ENCODE results near the gene RCOR3.
A peak's percentile ranks its signal among the peaks of the same experiment; 100 is the strongest.
"Not testable (repeated sequence)": the region's sequence is repeated elsewhere in the genome, so short reads cannot be mapped to it uniquely, and the experiment has no call there.

The RCOR3 gene

GRCh38 chr1:211260141-211261107 lies 1.3 kb downstream of the RCOR3 start:
- Histone ChIP-seq H3K4me3 (ENCODE audit: low read depth, low read length) (peak overlapping the region; percentile 82), H3K27me3 (ENCODE audit: control insufficient read depth, insufficient read depth, low read length) (no peaks in the 10 kb centered on the region), H3K9me3 (ENCODE audit: control insufficient read depth, insufficient read depth, low read depth, low read length) (no peaks in the 10 kb centered on the region), H3K9ac (ENCODE audit: low read length) (peak overlapping the region; percentile 71), H3K36me3 (ENCODE audit: control insufficient read depth, insufficient read depth, low read length) (peaks cover 6% of the 10 kb centered on the region; the same call in 1 of the 2 replicates), H3K4me1 (ENCODE audit: control insufficient read depth, insufficient read depth, low read length) (peaks cover 17% of the 10 kb centered on the region), H3K27ac (ENCODE audit: low read depth, low read length) (no peak overlapping the region; the same call in 1 of the 2 replicates)

GRCh38 chr1:211261229-211261628 lies 2.1 kb downstream of the RCOR3 start:
- Histone ChIP-seq H3K4me3 (ENCODE audit: low read depth, low read length) (peak overlapping the region; percentile 82), H3K27ac (ENCODE audit: low read depth, low read length) (no peak overlapping the region), H3K36me3 (ENCODE audit: control insufficient read depth, insufficient read depth, low read length) (peaks cover 6% of the 10 kb centered on the region; the same call in 1 of the 2 replicates), H3K4me1 (ENCODE audit: control insufficient read depth, insufficient read depth, low read length) (peaks cover 16% of the 10 kb centered on the region), H3K9ac (ENCODE audit: low read length) (peak overlapping the region; percentile 71), H3K27me3 (ENCODE audit: control insufficient read depth, insufficient read depth, low read length) (no peaks in the 10 kb centered on the region), H3K9me3 (ENCODE audit: control insufficient read depth, insufficient read depth, low read depth, low read length) (no peaks in the 10 kb centered on the region)

- not testable (repeated sequence) for H3K27me3 ChIP-seq (ENCODE audit: control insufficient read depth, insufficient read depth, low read length); H3K9me3 ChIP-seq (ENCODE audit: control insufficient read depth, insufficient read depth, low read depth, low read length); H3K4me3 ChIP-seq (ENCODE audit: low read depth, low read length); H3K27ac ChIP-seq (ENCODE audit: low read depth, low read length); H3K4me1 ChIP-seq (ENCODE audit: control insufficient read depth, insufficient read depth, low read length); H3K9ac ChIP-seq (ENCODE audit: low read length)
- peaks cover 21% of the 10 kb centered on the region for H3K36me3 ChIP-seq (ENCODE audit: control insufficient read depth, insufficient read depth, low read length)
These were observed 3.9 kb downstream of the RCOR3 start for GRCh38 chr1:211263022-211263421.

GRCh38 chr1:211267204-211267857 lies 8.2 kb downstream of the RCOR3 start:
- Histone ChIP-seq H3K9ac (ENCODE audit: low read length) (no peak overlapping the region), H3K27ac (ENCODE audit: low read depth, low read length) (no peak overlapping the region), H3K9me3 (ENCODE audit: control insufficient read depth, insufficient read depth, low read depth, low read length) (no peaks in the 10 kb centered on the region), H3K36me3 (ENCODE audit: control insufficient read depth, insufficient read depth, low read length) (peaks cover 44% of the 10 kb centered on the region), H3K27me3 (ENCODE audit: control insufficient read depth, insufficient read depth, low read length) (no peaks in the 10 kb centered on the region), H3K4me3 (ENCODE audit: low read depth, low read length) (no peak overlapping the region), H3K4me1 (ENCODE audit: control insufficient read depth, insufficient read depth, low read length) (no peaks in the 10 kb centered on the region)

- Histone ChIP-seq H3K27ac (ENCODE audit: low read depth, low read length) (no peak overlapping the region), H3K9ac (ENCODE audit: low read length) (no peak overlapping the region), H3K27me3 (ENCODE audit: control insufficient read depth, insufficient read depth, low read length) (no peaks in the 10 kb centered on the region), H3K36me3 (ENCODE audit: control insufficient read depth, insufficient read depth, low read length) (peaks cover 70% of the 10 kb centered on the region), H3K4me3 (ENCODE audit: low read depth, low read length) (no peak overlapping the region), H3K9me3 (ENCODE audit: control insufficient read depth, insufficient read depth, low read depth, low read length) (no peaks in the 10 kb centered on the region), H3K4me1 (ENCODE audit: control insufficient read depth, insufficient read depth, low read length) (peaks cover 9% of the 10 kb centered on the region; the same call in 1 of the 2 replicates)
These were observed 20.2 kb downstream of the RCOR3 start for GRCh38 chr1:211279340-211279739.

- Histone ChIP-seq H3K27ac (ENCODE audit: low read depth, low read length) (peak overlapping the region; percentile 28; the same call in 1 of the 2 replicates), H3K27me3 (ENCODE audit: control insufficient read depth, insufficient read depth, low read length) (no peaks in the 10 kb centered on the region), H3K4me1 (ENCODE audit: control insufficient read depth, insufficient read depth, low read length) (peaks cover 9% of the 10 kb centered on the region; the same call in 1 of the 2 replicates), H3K36me3 (ENCODE audit: control insufficient read depth, insufficient read depth, low read length) (peaks cover 74% of the 10 kb centered on the region), H3K9me3 (ENCODE audit: control insufficient read depth, insufficient read depth, low read depth, low read length) (no peaks in the 10 kb centered on the region), H3K4me3 (ENCODE audit: low read depth, low read length) (no peak overlapping the region), H3K9ac (ENCODE audit: low read length) (no peak overlapping the region)
These were observed 21.7 kb downstream of the RCOR3 start for GRCh38 chr1:211280910-211281309.

- no peak overlapping the region for H3K4me3 ChIP-seq (ENCODE audit: low read depth, low read length)
- H3K27me3 ChIP-seq (ENCODE audit: control insufficient read depth, insufficient read depth, low read length): no peaks in the 10 kb centered on the region
- peaks cover 69% of the 10 kb centered on the region for H3K36me3 ChIP-seq (ENCODE audit: control insufficient read depth, insufficient read depth, low read length)
- H3K9me3 ChIP-seq (ENCODE audit: control insufficient read depth, insufficient read depth, low read depth, low read length): no peaks in the 10 kb centered on the region
- H3K4me1 ChIP-seq (ENCODE audit: control insufficient read depth, insufficient read depth, low read length): peaks cover 9% of the 10 kb centered on the region; the same call in 1 of the 2 replicates
- peak overlapping the region; percentile 28; the same call in 1 of the 2 replicates for H3K27ac ChIP-seq (ENCODE audit: low read depth, low read length)
- H3K9ac ChIP-seq (ENCODE audit: low read length): peak overlapping the region; percentile 18
These were observed 22.3 kb downstream of the RCOR3 start for GRCh38 chr1:211281320-211282022.

- H3K4me1 ChIP-seq (ENCODE audit: control insufficient read depth, insufficient read depth, low read length): peaks cover 9% of the 10 kb centered on the region; the same call in 1 of the 2 replicates
These were observed 22.8 kb downstream of the RCOR3 start for GRCh38 chr1:211282023-211282373.

GRCh38 chr1:211285196-211285595 lies 26.0 kb downstream of the RCOR3 start:
- H3K27ac ChIP-seq (ENCODE audit: low read depth, low read length): no peak overlapping the region
- no peak overlapping the region for H3K9ac ChIP-seq (ENCODE audit: low read length)
- peaks cover 69% of the 10 kb centered on the region for H3K36me3 ChIP-seq (ENCODE audit: control insufficient read depth, insufficient read depth, low read length)

More at GRCh38 chr1:211282023-211282373, 22.8 kb downstream of the RCOR3 start:
- H3K9me3 ChIP-seq (ENCODE audit: control insufficient read depth, insufficient read depth, low read depth, low read length): no peaks in the 10 kb centered on the region
- H3K36me3 ChIP-seq (ENCODE audit: control insufficient read depth, insufficient read depth, low read length): peaks cover 73% of the 10 kb centered on the region
- no peak overlapping the region for H3K27ac ChIP-seq (ENCODE audit: low read depth, low read length)
- no peaks in the 10 kb centered on the region for H3K27me3 ChIP-seq (ENCODE audit: control insufficient read depth, insufficient read depth, low read length)
- H3K4me3 ChIP-seq (ENCODE audit: low read depth, low read length): no peak overlapping the region
- H3K9ac ChIP-seq (ENCODE audit: low read length): no peak overlapping the region

GRCh38 chr1:211287218-211287617 lies 28.1 kb downstream of the RCOR3 start:
- H3K4me3 ChIP-seq (ENCODE audit: low read depth, low read length): no peak overlapping the region
- peaks cover 72% of the 10 kb centered on the region for H3K36me3 ChIP-seq (ENCODE audit: control insufficient read depth, insufficient read depth, low read length)
- no peaks in the 10 kb centered on the region for H3K27me3 ChIP-seq (ENCODE audit: control insufficient read depth, insufficient read depth, low read length)
- no peaks in the 10 kb centered on the region for H3K4me1 ChIP-seq (ENCODE audit: control insufficient read depth, insufficient read depth, low read length)
- H3K27ac ChIP-seq (ENCODE audit: low read depth, low read length): no peak overlapping the region
- no peak overlapping the region for H3K9ac ChIP-seq (ENCODE audit: low read length)
- H3K9me3 ChIP-seq (ENCODE audit: control insufficient read depth, insufficient read depth, low read depth, low read length): no peaks in the 10 kb centered on the region

More at GRCh38 chr1:211285196-211285595, 26.0 kb downstream of the RCOR3 start:
- H3K4me3 ChIP-seq (ENCODE audit: low read depth, low read length): no peak overlapping the region
- H3K27me3 ChIP-seq (ENCODE audit: control insufficient read depth, insufficient read depth, low read length): no peaks in the 10 kb centered on the region
- no peaks in the 10 kb centered on the region for H3K9me3 ChIP-seq (ENCODE audit: control insufficient read depth, insufficient read depth, low read depth, low read length)
- peaks cover 9% of the 10 kb centered on the region; the same call in 1 of the 2 replicates for H3K4me1 ChIP-seq (ENCODE audit: control insufficient read depth, insufficient read depth, low read length)
